Body of pancreas (tissue), 4 donors: ENCODE measurements around the gene DDT. TPM values are rescaled to one million over a fixed set of nuclear protein-coding genes. Genes with fewer than 3 reads are reported as not detected.
"Not testable (repeated sequence)": the region's sequence is repeated elsewhere in the genome, so short reads cannot be mapped to it uniquely, and the experiment has no call there.

Experiments
- ATAC-seq: fragments of 150-250 bp; one replicate; pipeline ENCODE4 v1.9.1; 2016
- DNase-seq, 4 donors: peaks; one replicate each; pipeline ENCODE4 v3.0.0-alpha.2; 2019
- H3K27ac ChIP-seq, 4 donors: fragments of 200-600 bp; sonication (generic); 1 replicate in 3 of 4; 2 replicates in 1 of 4; pipeline versions ENCODE4 v1.5.1 to v1.6.1; 2016 to 2019; ENCODE audit warnings: mild to moderate bottlenecking in 1 of 4, mixed read lengths in 1 of 4, moderate library complexity in 1 of 4
- H3K27me3 ChIP-seq, 2 donors: fragments of 200-600 bp; sonication (generic); one replicate each; pipeline ENCODE4 v1.6.0; 2016; ENCODE audit warnings: mild to moderate bottlenecking in 1 of 2
- H3K36me3 ChIP-seq, 2 donors: fragments of 200-600 bp; sonication (generic); replicated peaks in 1 of 2; 2 replicates each; pipeline ENCODE4 v1.5.1; 2016; ENCODE audit warnings: low read depth in 2 of 2; ENCODE audit not compliant: insufficient read depth in 1 of 2
- H3K4me1 ChIP-seq: fragments of 200-600 bp; sonication (generic); one replicate; pipeline ENCODE4 v1.6.0; 2016
- H3K4me3 ChIP-seq, 2 donors: fragments of 200-600 bp; sonication (generic); 1 replicate in 1 of 2; 2 replicates in 1 of 2; pipeline ENCODE4 v1.5.1; 2016 to 2019
- H3K9me3 ChIP-seq, 3 donors: fragments of 200-600 bp; sonication (generic); 1 replicate in 2 of 3; 2 replicates in 1 of 3; pipeline ENCODE4 v1.5.1; 2016
- CTCF ChIP-seq, 7 experiments: fragments of 450-650 bp in 4 of 7; fragments of 200-600 bp in 3 of 7; sonication (generic) in 3 of 7; IDR thresholded peaks; one replicate each; pipeline ENCODE4 v1.5.1; 2016 to 2019; ENCODE audit warnings: antibody characterized with exemption in 7 of 7
- POLR2A ChIP-seq, 3 donors: fragments of 450-650 bp; IDR thresholded peaks; one replicate each; pipeline ENCODE4 v1.6.1; 2016; ENCODE audit warnings: antibody characterized with exemption in 3 of 3, mild to moderate bottlenecking in 2 of 3
- WGBS, 2 donors: methylation state at CpG; one replicate each; pipeline ENCODE4 v1.1.5; 2017; 5-methylcytosine and 5-hydroxymethylcytosine counted together
- intact Hi-C: fragments of 100-400 bp; cut with DNase I; formaldehyde crosslinking; loops from one replicate; pipeline ENCODE4 v1.15.1; 2023
- total RNA-seq, 2 donors: library from RNA; depleted of rRNA; stranded (reverse); fragments of >200 nt; gene quantifications; one replicate each; pipeline ENCODE4 v1.1.0, GENCODE V29; 2016

DDT gene
- total RNA-seq, result 10 to 100 TPM; 70.3 to 78.4 TPM

DNA sequence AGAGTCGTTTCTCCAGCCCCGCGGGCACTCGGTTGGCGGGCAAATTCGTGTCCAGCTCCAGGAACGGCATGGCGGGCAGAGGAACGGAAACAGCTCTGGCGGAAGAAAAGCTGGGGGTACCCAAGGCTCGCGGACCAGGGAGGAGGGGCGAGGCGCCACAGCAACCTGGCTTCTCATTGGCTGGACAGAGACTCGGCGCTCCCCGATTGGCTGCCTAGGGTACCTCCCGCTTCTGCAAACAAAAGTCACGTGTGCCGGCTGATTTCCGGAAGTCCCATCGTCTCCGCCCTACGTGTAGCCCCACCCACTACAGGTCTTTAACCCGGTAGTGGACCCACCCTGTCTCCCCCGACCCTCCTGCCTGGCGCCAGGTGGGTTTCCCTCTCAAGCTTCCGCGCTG lies at the start of gene DDT:
Gene DDT (minus strand): TSS at position 97 of the 400 bp plus-strand sequence. CDS start 27 bp downstream, at position 70.
- peak; percentile 98 for ATAC-seq

GRCh38 chr22:24023204-24023789 lies 49.1 kb upstream of the DDT start:
- DNase-seq, result no peak
- Histone ChIP-seq H3K9me3 (no peaks in the 10 kb centered on the region), H3K27me3 (no peaks in the 10 kb centered on the region), H3K4me3 (no peak overlapping the region), H3K4me1 (peaks cover 3% of the 10 kb centered on the region), H3K36me3 (no peaks in the 10 kb centered on the region), H3K27ac (no peak overlapping the region)
- no peak for ATAC-seq
- intact Hi-C loops, result no loop called here
- no peak for TF ChIP-seq POLR2A (IDR thresholded peaks at IDR 0.05)
- no peak for TF ChIP-seq CTCF (IDR thresholded peaks at IDR 0.05)

More for the DNA sequence above, at the start of gene DDT:
- not testable (repeated sequence) for DNase-seq, H3K27me3 ChIP-seq, H3K9me3 ChIP-seq, H3K4me3 ChIP-seq, H3K36me3 ChIP-seq, H3K4me1 ChIP-seq
- intact Hi-C loops, result loop anchor here (5.0 kb wide), 1 partner anchor 47 kb away; no protein-coding TSS in a partner anchor
- no CpG with 5 or more reads among the region's 29 CpGs for WGBS, 2 donors
- peak within 1 kb of the TSS in 2 of 4 donors; percentile 25 to 62 for H3K27ac ChIP-seq

GRCh38 chr22:24021304-24021703 lies 47.1 kb upstream of the DDT start:
- Histone ChIP-seq H3K27ac (no peak overlapping the region), H3K9me3 (no peaks in the 10 kb centered on the region), H3K36me3 (no peaks in the 10 kb centered on the region), H3K4me3 (no peak overlapping the region), H3K4me1 (no peaks in the 10 kb centered on the region), H3K27me3 (no peaks in the 10 kb centered on the region)
- ATAC-seq (no peak), DNase-seq (no peak)
- WGBS, 2 donors, result 96 to 100% methylated on average over 3 of the region's 3 CpGs
- intact Hi-C loops, result no loop called here
- no peak for TF ChIP-seq CTCF (IDR thresholded peaks at IDR 0.05)
- TF ChIP-seq POLR2A (IDR thresholded peaks at IDR 0.05), result no peak

- intact Hi-C loops, result no loop called here
- Histone ChIP-seq H3K9me3 (no peaks in the 10 kb centered on the region), H3K27ac (no peak overlapping the region), H3K4me1 (peaks cover 16% of the 10 kb centered on the region), H3K4me3 (no peak overlapping the region), H3K27me3 (no peaks in the 10 kb centered on the region), H3K36me3 (no peaks in the 10 kb centered on the region)
- 94 to 96% methylated on average over 1 of the region's 1 CpG for WGBS, 2 donors
- ATAC-seq (no peak), DNase-seq (no peak)
- TF ChIP-seq CTCF (IDR thresholded peaks at IDR 0.05) (no peak), POLR2A (IDR thresholded peaks at IDR 0.05) (no peak)
Observed at GRCh38 chr22:24016156-24016555, 41.9 kb upstream of the DDT start.

DNA sequence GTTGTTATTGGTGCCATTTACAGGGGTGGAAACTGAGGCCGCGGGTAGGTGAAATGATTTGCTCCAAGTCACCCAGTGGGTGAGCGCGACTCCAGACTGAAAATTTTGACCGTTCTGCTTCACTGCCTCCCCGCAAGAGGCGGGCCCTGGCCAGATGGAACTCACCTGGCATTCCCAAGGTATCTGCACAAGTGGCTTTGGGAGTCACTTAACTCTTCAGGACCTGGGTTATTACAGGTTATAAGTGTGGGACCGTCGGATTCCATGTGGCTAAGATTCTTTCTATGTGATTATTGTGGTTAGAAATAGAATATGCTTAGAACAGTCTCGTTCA lies 37.5 kb upstream of the DDT start:
- no peaks in the 10 kb centered on the region for H3K27me3 ChIP-seq
- H3K27ac ChIP-seq, result peak overlapping the region; percentile 80 to 92 (median 84)
- DNase-seq (peak; percentile 54 to 74 (median 55)), ATAC-seq (peak; percentile 40)
- H3K4me1 ChIP-seq, result peaks cover 16% of the 10 kb centered on the region
- WGBS, 2 donors, result 0 to 1% methylated on average over 4 to 10 of the region's 10 CpGs
- TF ChIP-seq CTCF (IDR thresholded peaks at IDR 0.05), result no peak
- TF ChIP-seq POLR2A (IDR thresholded peaks at IDR 0.05), result no peak
- peak overlapping the region; percentile 63 to 81 for H3K4me3 ChIP-seq
- intact Hi-C loops, result no loop called here
- H3K9me3 ChIP-seq, result no peaks in the 10 kb centered on the region
- no peaks in the 10 kb centered on the region for H3K36me3 ChIP-seq
